Spleen (tissue), 11 donors: ENCODE results near the gene NBL1. TPM values are rescaled to one million over a fixed set of nuclear protein-coding genes. Genes with fewer than 3 reads are reported as not detected.

Source experiments
- DNase-seq: peaks from one replicate; pipeline ENCODE4 v3.0.0-alpha.2; 2020
- H3K27ac ChIP-seq, 8 donors: fragments of 200-600 bp; sonication (generic) in 7 of 8; 1 replicate in 4 of 8; 2 replicates in 4 of 8; pipeline versions ENCODE4 v1.5.0 to v1.8.0; 2016 to 2021; ENCODE audit warnings: inconsistent platforms in 4 of 8, mild to moderate bottlenecking in 4 of 8, moderate library complexity in 1 of 8
- H3K27me3 ChIP-seq, 7 donors: fragments of 200-600 bp; sonication (generic) in 6 of 7; replicated peaks in 1 of 7; 1 replicate in 4 of 7; 2 replicates in 3 of 7; pipeline versions ENCODE4 v1.5.0 to v1.8.0; 2016 to 2021; ENCODE audit warnings: inconsistent platforms in 3 of 7, mild to moderate bottlenecking in 1 of 7
- H3K36me3 ChIP-seq, 6 donors: fragments of 200-600 bp; sonication (generic) in 5 of 6; 1 replicate in 4 of 6; 2 replicates in 2 of 6; pipeline versions ENCODE4 v1.5.0 to v1.8.0; 2016 to 2021; ENCODE audit warnings: inconsistent platforms in 2 of 6
- H3K4me1 ChIP-seq, 6 donors: fragments of 200-600 bp; sonication (generic) in 5 of 6; 1 replicate in 3 of 6; 2 replicates in 3 of 6; pipeline versions ENCODE4 v1.5.0 to v1.8.0; 2016 to 2021; ENCODE audit warnings: inconsistent platforms in 3 of 6
- H3K4me3 ChIP-seq, 8 donors: fragments of 200-600 bp; sonication (generic) in 7 of 8; 1 replicate in 4 of 8; 2 replicates in 4 of 8; pipeline versions ENCODE4 v1.5.0 to v1.8.0; 2016 to 2021; ENCODE audit warnings: inconsistent platforms in 4 of 8, mild to moderate bottlenecking in 4 of 8, moderate library complexity in 2 of 8
- H3K9me3 ChIP-seq, 8 donors: fragments of 200-600 bp; sonication (generic) in 7 of 8; 1 replicate in 4 of 8; 2 replicates in 4 of 8; pipeline versions ENCODE4 v1.5.0 to v1.8.0; 2016 to 2021; ENCODE audit warnings: inconsistent platforms in 4 of 8
- CTCF ChIP-seq, 11 experiments: fragments of 200-600 bp in 7 of 11; fragments of 450-650 bp in 4 of 11; sonication (generic) in 4 of 11; IDR thresholded peaks in 8 of 11; conservative IDR thresholded peaks in 3 of 11; 1 replicate in 7 of 11; 2 replicates in 4 of 11; pipeline versions ENCODE4 v1.4.0 to v1.8.0; 2016 to 2021; ENCODE audit warnings: antibody characterized with exemption in 11 of 11, inconsistent platforms in 4 of 11, mild to moderate bottlenecking in 1 of 11
- POLR2A ChIP-seq, 3 donors: fragments of 450-650 bp; IDR thresholded peaks; one replicate each; pipeline ENCODE4 v1.5.1; 2017; ENCODE audit warnings: antibody characterized with exemption in 3 of 3, mild to moderate bottlenecking in 1 of 3
- POLR2AphosphoS5 ChIP-seq, 3 donors: sonication (generic); formaldehyde crosslinking; IDR thresholded peaks; one replicate each; pipeline ENCODE4 v1.5.1; 2017; ENCODE audit warnings: antibody characterized with exemption in 3 of 3
- WGBS, 5 donors: extraction: QIAGEN DNeasy Blood & Tissue Kit in 3 of 5; methylation state at CpG; one replicate each; pipeline versions ENCODE4 v1.1.5 to v1.1.7; 2013 to 2018; 5-methylcytosine and 5-hydroxymethylcytosine counted together
- intact Hi-C: fragments of 100-400 bp; cut with DNase I; formaldehyde crosslinking; loops from one replicate; pipeline ENCODE4 v1.15.0; 2023; ENCODE audit warnings: low total_unique reads
- polyA plus RNA-seq, 3 donors: library from polyadenylated mRNA; stranded (reverse); fragments of 200-250 nt; gene quantifications; one replicate each; pipeline ENCODE4 v1.2.1, GENCODE V29; 2013
- total RNA-seq, 7 donors: library from RNA; depleted of rRNA in 3 of 7; stranded (reverse); fragments of >200 nt in 3 of 7; fragmentation: NEBNext Ultra II Directional in 4 of 7; extraction: Animal tissue kit (Norgen Biotek cat#: 25700) in 4 of 7; gene quantifications; one replicate each; pipeline versions ENCODE4 v1.1.0 to v1.2.1, GENCODE V29; 2016 to 2021
- donor health status: healthy with polysubstance abuse.
- donor health status: DM: no; HTN: no; CAD: no; lungs with moderate emphysema.
- donor health status: DM: no; HTN: no; CAD: no.
- donor health status: Bipolar disorder and iron deficiency.
- donor health status: healthy.
- donor health status: DM: no; HTN: no; CAD: no.
- donor health status: DM: yes; HTN: yes; CAD: no.

Gene NBL1
- total and polyA plus RNA-seq, 10 donors = 9.9 to 50.1 (median 17.6) TPM

GRCh38 chr1:19665496-19666465 lies 21.7 kb downstream of the NBL1 start:
- H3K4me3 ChIP-seq = peak overlapping the region in 3 of 8 donors; percentile 24 to 65 (median 30)

GRCh38 chr1:19668888-19669287 lies 24.8 kb downstream of the NBL1 start:
- no peak for TF ChIP-seq POLR2AphosphoS5 (IDR thresholded peaks at IDR 0.05)
- TF ChIP-seq POLR2A (IDR thresholded peaks at IDR 0.05) = no peak
- TF ChIP-seq CTCF (IDR thresholded peaks at IDR 0.05 in 8 of 11, conservative IDR thresholded peaks at IDR 0.05 in 3 of 11) = no peak
- Histone ChIP-seq H3K4me1 (peaks cover 0 to 21% (median 15%) of the 10 kb centered on the region in 6 donors), H3K9me3 (no peaks in the 10 kb centered on the region), H3K27me3 (peaks cover 5 to 81% (median 27%) of the 10 kb centered on the region in 7 donors), H3K4me3 (no peak overlapping the region), H3K36me3 (no peaks in the 10 kb centered on the region), H3K27ac (no peak overlapping the region)
- WGBS, 5 donors = 68 to 87% (median 75%) methylated on average over 8 of the region's 8 CpGs
- DNase-seq = no peak
- intact Hi-C loops = no loop called here

More at GRCh38 chr1:19665496-19666465, 21.7 kb downstream of the NBL1 start:
- peaks cover 5 to 80% (median 30%) of the 10 kb centered on the region in 7 donors for H3K27me3 ChIP-seq
- H3K4me1 ChIP-seq = peaks cover 0 to 29% (median 16%) of the 10 kb centered on the region in 6 donors
- TF ChIP-seq CTCF (IDR thresholded peaks at IDR 0.05 in 8 of 11, conservative IDR thresholded peaks at IDR 0.05 in 3 of 11) (no peak), POLR2A (IDR thresholded peaks at IDR 0.05) (no peak), POLR2AphosphoS5 (IDR thresholded peaks at IDR 0.05) (no peak)
- no peaks in the 10 kb centered on the region for H3K9me3 ChIP-seq
- no peak for DNase-seq
- H3K27ac ChIP-seq = no peak overlapping the region
- intact Hi-C loops = no loop called here
- H3K36me3 ChIP-seq = no peaks in the 10 kb centered on the region
- WGBS, 5 donors = 17 to 27% (median 20%) methylated on average over 47 to 84 of the region's 84 CpGs

DNA sequence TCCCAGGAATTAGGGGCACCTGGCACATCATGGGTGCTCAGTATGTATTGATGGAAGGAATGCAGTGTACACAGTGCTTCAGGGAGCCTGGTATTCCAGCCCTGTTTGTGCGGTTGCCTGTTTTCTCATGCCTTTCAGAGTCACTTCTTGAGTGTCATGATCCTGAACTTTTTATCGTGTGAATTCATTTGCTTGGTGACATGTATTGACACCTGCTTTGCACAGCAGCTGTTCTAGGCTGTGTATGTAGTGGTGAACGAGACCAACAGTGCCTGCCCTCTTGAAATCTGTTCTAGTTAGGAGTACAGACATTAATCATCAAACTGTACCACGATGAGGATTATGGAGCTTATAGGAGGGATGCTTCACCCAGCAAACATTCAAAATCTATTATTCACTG lies 26.7 kb downstream of the NBL1 start:
- H3K36me3 ChIP-seq = no peaks in the 10 kb centered on the region

More for the DNA sequence above, 26.7 kb downstream of the NBL1 start:
- no peaks in the 10 kb centered on the region for H3K9me3 ChIP-seq
- no peak overlapping the region for H3K4me3 ChIP-seq
- peaks cover 0 to 81% (median 9%) of the 10 kb centered on the region in 7 donors for H3K27me3 ChIP-seq
- peaks cover 0 to 4% (median 2%) of the 10 kb centered on the region in 6 donors for H3K4me1 ChIP-seq
- TF ChIP-seq POLR2A (IDR thresholded peaks at IDR 0.05) (no peak), CTCF (IDR thresholded peaks at IDR 0.05 in 8 of 11, conservative IDR thresholded peaks at IDR 0.05 in 3 of 11) (no peak), POLR2AphosphoS5 (IDR thresholded peaks at IDR 0.05) (no peak)
- 64 to 71% (median 66%) methylated on average over 4 of the region's 4 CpGs for WGBS, 5 donors
- no peak for DNase-seq
- intact Hi-C loops = no loop called here
- no peak overlapping the region for H3K27ac ChIP-seq
